Activated T-helper 1 cell treated with anti-CD3 and anti-CD28 coated beads, Interleukin-12 subunit alpha, Interleukin-12 subunit beta, Interleukin-2, Interleukin-4 antibody, amounts not matched to agents 30 ng/mL and 10 ng/mL and 1 ng/mL, durations not matched to agents 14 hours and 24 hours and 36 hours (primary cell): ENCODE data around the gene TEX51. TPM values are rescaled to one million over a fixed set of nuclear protein-coding genes. Genes with fewer than 3 reads are reported as not detected.

ENCODE experiments used
- DNase-seq: peaks from one replicate; pipeline ENCODE4 v3.0.0; 2021; ENCODE audit warnings: low spot score
- H3K27ac Mint-ChIP-seq: one replicate; pipeline ENCODE4 v1.8.0; 2021; ENCODE audit warnings: mild to moderate bottlenecking, mixed read lengths
- H3K27me3 Mint-ChIP-seq: one replicate; pipeline ENCODE4 v1.8.0; 2022; ENCODE audit warnings: mild to moderate bottlenecking, moderate library complexity, mixed read lengths; ENCODE audit not compliant: insufficient read depth
- H3K36me3 Mint-ChIP-seq: one replicate; pipeline ENCODE4 v1.8.0; 2021; ENCODE audit warnings: low read depth, mixed read lengths
- H3K4me1 Mint-ChIP-seq: one replicate; pipeline ENCODE4 v1.8.0; 2021; ENCODE audit warnings: low read depth, mixed read lengths
- H3K4me3 Mint-ChIP-seq: one replicate; pipeline ENCODE4 v1.8.0; 2021; ENCODE audit warnings: mild to moderate bottlenecking, moderate library complexity, mixed read lengths
- H3K9me3 Mint-ChIP-seq: one replicate; pipeline ENCODE4 v1.8.0; 2021; ENCODE audit warnings: mixed read lengths
- intact Hi-C: fragments of 100-400 bp; cut with micrococcal nuclease; formaldehyde crosslinking; loops from one replicate; pipeline ENCODE4 v1.15.1; 2024
- total RNA-seq: library from RNA; stranded (reverse); gene quantifications from 2 replicates; pipeline ENCODE4 v1.2.3, GENCODE V29; 2022

The TEX51 gene
- total RNA-seq: not detected in 2 replicates

GRCh38 chr2:126898636-126899035, at the start of gene TEX51:
Gene TEX51, plus strand, starts transcription at chr2:126898890. Its CDS starts 29 bp downstream, at chr2:126898919.
- DNase-seq: no peak
- intact Hi-C loops: no loop called here
- Mint-ChIP-seq H3K4me3 (no peak within 1 kb of the TSS), H3K27me3 (peaks cover 3% of the 10 kb centered on the region), H3K9me3 (no peaks in the 10 kb centered on the region), H3K36me3 (no peaks in the 10 kb centered on the region), H3K27ac (no peak within 1 kb of the TSS), H3K4me1 (no peaks in the 10 kb centered on the region)

DNA sequence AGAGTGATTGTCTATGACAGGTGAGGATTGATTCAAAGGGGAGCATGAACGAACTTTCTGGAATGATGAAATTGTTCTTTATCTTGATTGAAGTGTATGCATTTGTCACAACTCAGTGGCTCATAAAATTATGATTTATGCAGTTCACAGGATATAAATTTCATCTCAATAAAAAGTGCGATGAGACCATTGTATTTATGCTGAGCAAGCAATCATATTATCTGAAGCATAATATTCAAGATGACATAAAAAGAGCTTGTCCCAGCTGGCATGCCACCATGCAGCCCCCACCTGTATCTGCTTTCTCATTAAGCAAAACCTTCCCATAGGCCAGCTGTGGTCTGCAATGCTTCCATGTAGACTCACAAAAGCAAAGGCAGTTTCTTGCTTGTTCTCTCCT, 49.6 kb upstream of the TEX51 start:
- DNase-seq: no peak

GRCh38 chr2:126849486-126849885, 49.2 kb upstream of the TEX51 start:
- intact Hi-C loops: no loop called here
- Mint-ChIP-seq H3K9me3 (no peaks in the 10 kb centered on the region), H3K4me3 (no peak overlapping the region), H3K27me3 (peaks cover 16% of the 10 kb centered on the region), H3K36me3 (no peaks in the 10 kb centered on the region), H3K4me1 (no peaks in the 10 kb centered on the region), H3K27ac (no peak overlapping the region)
- DNase-seq: no peak

More for the DNA sequence above, 49.6 kb upstream of the TEX51 start:
- Mint-ChIP-seq H3K9me3 (no peaks in the 10 kb centered on the region), H3K4me3 (no peak overlapping the region), H3K4me1 (no peaks in the 10 kb centered on the region), H3K27ac (no peak overlapping the region), H3K27me3 (peaks cover 16% of the 10 kb centered on the region), H3K36me3 (no peaks in the 10 kb centered on the region)
- intact Hi-C loops: no loop called here

DNA sequence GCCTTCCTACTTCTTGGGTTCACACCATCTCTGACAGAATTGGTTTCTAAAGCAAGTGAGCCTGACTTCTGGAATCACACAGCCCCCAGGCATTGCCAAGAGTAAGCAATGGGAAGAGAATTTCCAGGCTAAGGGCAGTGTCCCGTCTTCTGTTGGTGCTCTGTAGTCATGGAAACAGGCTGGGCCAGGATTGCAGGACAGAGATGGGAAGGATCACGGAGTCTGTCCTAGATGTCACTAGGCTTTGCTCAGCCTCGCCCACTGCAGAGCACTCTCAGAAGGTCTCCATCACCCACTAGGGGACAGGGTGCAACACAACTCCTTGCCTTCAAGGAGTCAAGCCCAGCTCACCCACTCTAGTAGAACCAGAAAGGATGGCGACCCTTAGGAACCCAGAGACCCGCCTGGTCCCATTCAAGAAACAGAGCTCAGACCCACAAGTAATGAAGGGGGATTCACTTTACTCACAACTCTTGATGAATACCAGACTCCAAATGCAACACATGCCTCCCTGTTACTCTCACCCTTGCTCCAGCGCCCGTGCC, 48.6 kb upstream of the TEX51 start:
- no peak overlapping the region for H3K4me3 Mint-ChIP-seq
- H3K36me3 Mint-ChIP-seq: no peaks in the 10 kb centered on the region
- H3K27ac Mint-ChIP-seq: no peak overlapping the region
- H3K9me3 Mint-ChIP-seq: no peaks in the 10 kb centered on the region
- H3K27me3 Mint-ChIP-seq: peaks cover 13% of the 10 kb centered on the region
- no peak for DNase-seq
- H3K4me1 Mint-ChIP-seq: no peaks in the 10 kb centered on the region
- intact Hi-C loops: no loop called here

GRCh38 chr2:126850940-126851339, 47.8 kb upstream of the TEX51 start:
- no peak for DNase-seq
- Mint-ChIP-seq H3K36me3 (no peaks in the 10 kb centered on the region), H3K4me1 (no peaks in the 10 kb centered on the region), H3K27ac (no peak overlapping the region), H3K9me3 (no peaks in the 10 kb centered on the region), H3K4me3 (no peak overlapping the region), H3K27me3 (peaks cover 6% of the 10 kb centered on the region)
- intact Hi-C loops: no loop called here

- Mint-ChIP-seq H3K9me3 (no peaks in the 10 kb centered on the region), H3K27ac (no peak overlapping the region), H3K36me3 (no peaks in the 10 kb centered on the region), H3K27me3 (peaks cover 2% of the 10 kb centered on the region), H3K4me1 (no peaks in the 10 kb centered on the region), H3K4me3 (no peak overlapping the region)
- no peak for DNase-seq
- intact Hi-C loops: no loop called here
Observed at GRCh38 chr2:126851756-126852155, 46.9 kb upstream of the TEX51 start.

- intact Hi-C loops: no loop called here
- Mint-ChIP-seq H3K36me3 (no peaks in the 10 kb centered on the region), H3K4me1 (no peaks in the 10 kb centered on the region), H3K27me3 (peaks cover 2% of the 10 kb centered on the region), H3K9me3 (no peaks in the 10 kb centered on the region), H3K27ac (no peak overlapping the region), H3K4me3 (no peak overlapping the region)
- no peak for DNase-seq
Observed at GRCh38 chr2:126852361-126852760, 46.3 kb upstream of the TEX51 start.

GRCh38 chr2:126855606-126856005, 43.1 kb upstream of the TEX51 start:
- intact Hi-C loops: no loop called here
- Mint-ChIP-seq H3K4me3 (no peak overlapping the region), H3K36me3 (no peaks in the 10 kb centered on the region), H3K27me3 (no peaks in the 10 kb centered on the region), H3K4me1 (no peaks in the 10 kb centered on the region), H3K27ac (no peak overlapping the region), H3K9me3 (no peaks in the 10 kb centered on the region)
- no peak for DNase-seq

DNA sequence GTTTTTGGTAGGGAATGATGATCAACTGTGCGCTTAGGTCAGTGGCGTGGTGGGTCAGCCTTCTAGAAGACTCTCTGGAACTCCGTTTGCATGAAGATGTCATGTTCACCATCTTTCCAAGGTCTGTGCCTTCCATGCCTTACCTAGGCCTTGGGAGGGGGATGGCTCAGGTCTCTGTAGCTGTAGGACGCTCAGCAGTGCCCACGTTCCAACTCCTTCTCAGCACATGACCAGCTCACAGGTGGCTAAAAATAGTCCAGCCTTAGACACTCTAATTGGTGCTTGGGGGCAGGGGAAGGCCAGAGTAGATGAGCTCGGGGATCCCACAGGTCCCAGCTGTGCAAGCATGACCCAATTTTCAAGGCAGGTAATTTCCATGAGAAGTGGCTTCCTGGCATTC, 42.3 kb upstream of the TEX51 start:
- no peaks in the 10 kb centered on the region for H3K9me3 Mint-ChIP-seq
- no peaks in the 10 kb centered on the region for H3K27me3 Mint-ChIP-seq
- intact Hi-C loops: no loop called here
- H3K27ac Mint-ChIP-seq: no peak overlapping the region
- no peaks in the 10 kb centered on the region for H3K36me3 Mint-ChIP-seq
- no peak overlapping the region for H3K4me3 Mint-ChIP-seq
- no peak for DNase-seq
- H3K4me1 Mint-ChIP-seq: no peaks in the 10 kb centered on the region

- Mint-ChIP-seq H3K27me3 (no peaks in the 10 kb centered on the region), H3K4me1 (no peaks in the 10 kb centered on the region), H3K36me3 (no peaks in the 10 kb centered on the region), H3K9me3 (no peaks in the 10 kb centered on the region), H3K27ac (no peak overlapping the region), H3K4me3 (no peak overlapping the region)
- DNase-seq: no peak
- intact Hi-C loops: no loop called here
Observed at GRCh38 chr2:126857502-126857901, 41.2 kb upstream of the TEX51 start.

DNA sequence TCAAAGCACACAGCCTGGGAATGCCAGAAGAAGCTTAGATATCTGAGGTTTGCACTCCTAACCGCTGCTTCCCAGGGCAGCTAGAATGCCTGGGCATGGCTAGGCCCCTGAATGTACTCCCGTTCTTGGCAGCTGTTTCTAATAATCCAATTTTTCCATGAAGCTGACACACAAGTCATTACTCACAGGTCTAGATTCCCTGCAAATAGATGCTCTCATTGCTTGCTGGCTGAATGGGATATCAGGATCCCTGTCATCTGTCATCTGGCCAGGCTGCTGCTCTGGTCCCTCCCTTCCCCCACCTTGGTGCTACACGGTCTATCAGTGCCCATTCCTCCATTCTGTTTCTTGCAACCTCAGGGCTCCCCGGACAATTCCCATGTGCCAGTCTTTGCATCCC, 40.7 kb upstream of the TEX51 start:
- no peak for DNase-seq
- Mint-ChIP-seq H3K9me3 (no peaks in the 10 kb centered on the region), H3K27me3 (no peaks in the 10 kb centered on the region), H3K4me1 (no peaks in the 10 kb centered on the region), H3K4me3 (no peak overlapping the region), H3K36me3 (no peaks in the 10 kb centered on the region), H3K27ac (no peak overlapping the region)
- intact Hi-C loops: no loop called here

DNA sequence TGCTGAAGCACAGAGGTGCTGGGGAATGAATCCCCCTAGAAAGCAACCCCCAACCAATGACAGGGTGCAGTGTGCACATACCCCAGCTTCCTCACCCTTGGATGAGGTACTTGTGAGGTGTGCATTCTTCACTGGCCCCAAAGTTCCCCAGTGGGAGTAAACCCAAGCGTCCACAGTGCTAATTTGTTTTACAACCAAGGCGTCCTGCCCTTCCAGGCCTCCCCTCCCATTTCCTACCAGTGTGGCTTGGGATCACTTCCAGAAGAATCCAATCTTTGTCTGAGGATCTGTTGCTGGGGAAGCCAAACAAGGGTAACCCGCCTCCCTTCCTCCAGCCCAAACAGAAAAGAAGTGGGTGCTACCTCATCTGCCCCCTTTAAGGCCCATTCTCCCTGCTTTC, 40.3 kb upstream of the TEX51 start:
- H3K9me3 Mint-ChIP-seq: no peaks in the 10 kb centered on the region
- intact Hi-C loops: no loop called here
- H3K27ac Mint-ChIP-seq: no peak overlapping the region
- no peak overlapping the region for H3K4me3 Mint-ChIP-seq
- no peaks in the 10 kb centered on the region for H3K4me1 Mint-ChIP-seq
- H3K36me3 Mint-ChIP-seq: no peaks in the 10 kb centered on the region
- no peak for DNase-seq
- H3K27me3 Mint-ChIP-seq: no peaks in the 10 kb centered on the region

- H3K4me1 Mint-ChIP-seq: no peaks in the 10 kb centered on the region
- intact Hi-C loops: no loop called here
- no peaks in the 10 kb centered on the region for H3K9me3 Mint-ChIP-seq
- no peak overlapping the region for H3K27ac Mint-ChIP-seq
- H3K4me3 Mint-ChIP-seq: no peak overlapping the region
- peaks cover 2% of the 10 kb centered on the region for H3K27me3 Mint-ChIP-seq
- no peaks in the 10 kb centered on the region for H3K36me3 Mint-ChIP-seq
- no peak for DNase-seq
Observed at GRCh38 chr2:126858991-126859390, 39.7 kb upstream of the TEX51 start.

- no peak overlapping the region for H3K27ac Mint-ChIP-seq
Observed at GRCh38 chr2:126859631-126860030, 39.1 kb upstream of the TEX51 start.

More at GRCh38 chr2:126859631-126860030, 39.1 kb upstream of the TEX51 start:
- Mint-ChIP-seq H3K4me1 (no peaks in the 10 kb centered on the region), H3K9me3 (no peaks in the 10 kb centered on the region), H3K4me3 (no peak overlapping the region), H3K36me3 (no peaks in the 10 kb centered on the region), H3K27me3 (peaks cover 2% of the 10 kb centered on the region)
- intact Hi-C loops: no loop called here
- DNase-seq: no peak
